ENCODE data around the gene AP5B1. TPM values are rescaled to one million over a fixed set of nuclear protein-coding genes. Genes with fewer than 3 reads are reported as not detected.

AP5B1 gene
- total RNA-seq, 4 donors from 2014 or later, result 24.9 to 33.7 (median 28.2) TPM

DNA sequence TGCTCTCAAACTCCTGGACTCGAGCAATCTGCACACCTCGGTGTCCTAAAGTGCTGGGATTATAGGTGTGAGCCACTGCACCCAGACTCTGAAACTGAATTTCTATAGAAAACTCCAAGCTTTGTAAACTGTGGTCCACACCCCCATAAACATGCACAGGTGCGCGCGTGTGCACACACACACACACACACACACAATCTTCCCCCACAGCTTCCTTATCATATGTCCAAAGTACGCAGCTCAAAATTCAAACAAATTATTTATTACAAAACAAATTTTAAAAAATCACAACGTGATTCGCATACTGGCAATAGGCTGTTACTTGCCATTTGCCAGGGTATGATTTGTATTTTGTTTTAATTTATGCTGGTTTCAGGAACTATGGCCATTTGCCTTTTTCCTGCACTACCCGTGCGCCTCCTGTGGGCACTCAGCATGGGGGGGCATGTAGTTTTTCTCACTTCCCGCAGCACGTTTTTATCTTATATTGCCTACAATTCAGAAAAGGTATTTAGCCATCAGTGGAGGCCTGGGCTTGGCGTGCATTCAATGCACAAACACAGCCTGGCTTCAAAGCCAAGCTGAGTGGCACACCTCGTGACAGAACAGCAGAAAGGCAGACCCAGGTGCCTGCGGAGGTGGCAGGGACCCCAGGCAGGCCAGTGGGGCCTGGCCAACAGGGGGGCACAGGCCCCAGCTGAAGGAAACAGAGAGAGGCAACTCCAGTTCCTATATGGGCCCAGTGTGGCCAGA is 42.2 kb upstream of the AP5B1 start:
- Histone ChIP-seq H3K9me3 (no peaks in the 10 kb centered on the region), H3K4me1 (peaks cover 0 to 50% (median 21%) of the 10 kb centered on the region in 4 donors), H3K27ac (peak overlapping the region; percentile 66 to 77 (median 76)), H3K27me3 (no peaks in the 10 kb centered on the region), H3K4me3 (no peak overlapping the region), H3K36me3 (no peaks in the 10 kb centered on the region)
- peak; percentile 68 for DNase-seq
- in situ Hi-C loops (cut with MboI; ENCODE audit: low pct_ligation_motif_present in 1 of 4, low pct_unique_long_range_greater_than_20kb in 1 of 4, low sequenced_read_pairs in 3 of 4) (loop anchor here (10.0 to 25.0 kb wide), 2 partner anchors 108 to 111 kb away; partner anchors contain the start of genes KAT5 (in 4 of the 4) and RNASEH2C (in 3 of the 4)), intact Hi-C loops (cut with DNase I; ENCODE audit: low total_unique reads) (no loop called here)
- WGBS, 2 donors (ENCODE audit: low coverage in 1 of 2), result 47 to 60% methylated on average over 9 to 15 of the region's 15 CpGs
- TF ChIP-seq EP300 (IDR thresholded peaks at IDR 0.05; ENCODE audit: low read depth), result no peak
- TF ChIP-seq, protein P1, sequence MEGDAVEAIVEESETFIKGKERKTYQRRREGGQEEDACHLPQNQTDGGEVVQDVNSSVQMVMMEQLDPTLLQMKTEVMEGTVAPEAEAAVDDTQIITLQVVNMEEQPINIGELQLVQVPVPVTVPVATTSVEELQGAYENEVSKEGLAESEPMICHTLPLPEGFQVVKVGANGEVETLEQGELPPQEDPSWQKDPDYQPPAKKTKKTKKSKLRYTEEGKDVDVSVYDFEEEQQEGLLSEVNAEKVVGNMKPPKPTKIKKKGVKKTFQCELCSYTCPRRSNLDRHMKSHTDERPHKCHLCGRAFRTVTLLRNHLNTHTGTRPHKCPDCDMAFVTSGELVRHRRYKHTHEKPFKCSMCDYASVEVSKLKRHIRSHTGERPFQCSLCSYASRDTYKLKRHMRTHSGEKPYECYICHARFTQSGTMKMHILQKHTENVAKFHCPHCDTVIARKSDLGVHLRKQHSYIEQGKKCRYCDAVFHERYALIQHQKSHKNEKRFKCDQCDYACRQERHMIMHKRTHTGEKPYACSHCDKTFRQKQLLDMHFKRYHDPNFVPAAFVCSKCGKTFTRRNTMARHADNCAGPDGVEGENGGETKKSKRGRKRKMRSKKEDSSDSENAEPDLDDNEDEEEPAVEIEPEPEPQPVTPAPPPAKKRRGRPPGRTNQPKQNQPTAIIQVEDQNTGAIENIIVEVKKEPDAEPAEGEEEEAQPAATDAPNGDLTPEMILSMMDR (IDR thresholded peaks at IDR 0.05), result peak in 2 of 5 experiments; percentile 21 to 31

DNA sequence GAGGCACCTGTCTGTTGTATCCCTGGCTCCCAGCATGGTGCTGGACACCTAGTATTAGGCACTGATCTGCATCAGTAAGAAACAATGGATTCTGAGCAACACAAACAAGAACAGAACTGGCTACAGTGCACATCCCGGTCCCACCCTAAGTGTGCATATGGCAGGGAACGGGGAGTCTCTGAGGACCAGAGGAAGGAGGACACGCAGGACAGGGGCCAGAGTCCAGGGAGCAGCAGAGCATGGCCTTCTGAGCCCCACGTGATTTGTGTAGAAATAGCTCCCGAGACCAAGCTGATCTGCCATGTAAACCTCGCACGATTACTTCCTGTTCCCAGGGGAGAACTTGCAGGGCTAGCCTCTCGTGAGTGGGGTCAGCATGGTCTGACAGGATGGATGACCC is 40.3 kb upstream of the AP5B1 start:
- peak; percentile 72 for DNase-seq

DNA sequence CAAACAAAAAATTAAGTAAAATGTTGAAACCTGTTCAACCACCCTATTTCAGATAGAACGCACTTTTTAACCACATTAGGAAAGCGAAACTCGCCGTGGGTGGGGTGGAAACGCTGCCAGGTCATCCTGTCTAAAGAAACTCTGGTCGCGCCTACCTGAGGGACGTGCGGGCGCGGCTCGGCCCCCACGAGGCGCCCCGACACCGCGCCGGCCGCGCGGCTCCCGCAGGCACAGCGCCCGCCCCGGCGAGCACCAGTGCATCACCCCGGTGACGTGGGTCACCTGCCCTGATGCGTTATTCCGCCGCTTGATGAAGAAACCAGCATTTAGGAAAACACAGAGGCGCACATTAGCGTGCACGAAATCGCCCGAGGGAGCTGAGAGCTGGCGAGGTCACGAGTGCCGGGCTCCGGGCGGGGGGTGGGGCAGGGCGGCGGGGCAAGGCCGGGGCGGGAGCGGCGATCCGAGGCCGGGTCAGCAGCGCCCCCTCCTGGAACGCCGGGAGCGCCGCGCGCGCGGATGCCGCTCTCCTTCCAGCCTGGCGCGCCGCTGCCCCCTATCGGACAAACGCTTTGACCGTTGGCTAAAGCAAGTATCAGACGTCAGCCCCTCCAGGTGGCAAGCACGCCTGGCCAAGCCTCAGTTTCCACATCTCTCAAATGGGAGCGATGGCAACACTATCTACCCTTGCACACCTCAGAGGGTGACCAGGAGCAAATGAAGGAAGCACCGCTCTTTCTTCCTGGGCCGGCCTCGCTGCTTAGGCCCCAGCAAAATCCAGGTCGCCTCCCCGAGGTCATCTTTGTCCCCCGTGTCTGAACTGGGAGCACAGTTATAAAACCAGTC is 37.3 kb upstream of the AP5B1 start:
- Histone ChIP-seq H3K4me3 (peak overlapping the region; percentile 4 to 65 (median 52)), H3K27ac (peak overlapping the region; percentile 82 to 86 (median 85)), H3K36me3 (no peaks in the 10 kb centered on the region), H3K4me1 (peaks cover 0 to 49% (median 19%) of the 10 kb centered on the region in 4 donors), H3K27me3 (no peaks in the 10 kb centered on the region), H3K9me3 (no peaks in the 10 kb centered on the region)
- DNase-seq, result peak; percentile 98
- WGBS, 2 donors (ENCODE audit: low coverage in 1 of 2), result 12% methylated on average over 42 of the region's 74 CpGs; no CpG with 5 or more reads in 1 of the 2 donors
- intact Hi-C loops (cut with DNase I; ENCODE audit: low total_unique reads), result loop anchor here (5.0 kb wide), 2 partner anchors 36 to 106 kb away; partner anchors contain the start of genes AP5B1 and KAT5
- TF ChIP-seq, protein P1 (IDR thresholded peaks at IDR 0.05), result peak; percentile 95 to 100 (median 98)
- TF ChIP-seq POLR2AphosphoS5 (IDR thresholded peaks at IDR 0.05) (peak in 2 of 3 donors; percentile 20 to 52), POLR2A (IDR thresholded peaks at IDR 0.05) (no peak), EP300 (IDR thresholded peaks at IDR 0.05; ENCODE audit: low read depth) (no peak)
- in situ Hi-C loops (cut with MboI; ENCODE audit: low pct_ligation_motif_present in 1 of 4, low pct_unique_long_range_greater_than_20kb in 1 of 4, low sequenced_read_pairs in 3 of 4), result loop anchor here in 3 of 4 donors (25.0 kb wide), 1 partner anchor 106 kb away; the partner anchor contains the start of genes KAT5 (in 3 of the 3) and RNASEH2C (in 3 of the 3)

More for the DNA sequence above, 40.3 kb upstream of the AP5B1 start:
- in situ Hi-C loops (cut with MboI; ENCODE audit: low pct_ligation_motif_present in 1 of 4, low pct_unique_long_range_greater_than_20kb in 1 of 4, low sequenced_read_pairs in 3 of 4), result loop anchor here (10.0 to 25.0 kb wide), 2 partner anchors 106 to 109 kb away; partner anchors contain the start of genes KAT5 (in 4 of the 4) and RNASEH2C (in 3 of the 4)
- intact Hi-C loops (cut with DNase I; ENCODE audit: low total_unique reads), result no loop called here
- Histone ChIP-seq H3K27ac (peak overlapping the region; percentile 66 to 77 (median 76)), H3K36me3 (no peaks in the 10 kb centered on the region), H3K4me3 (no peak overlapping the region), H3K4me1 (peaks cover 0 to 56% (median 25%) of the 10 kb centered on the region in 4 donors), H3K9me3 (no peaks in the 10 kb centered on the region), H3K27me3 (no peaks in the 10 kb centered on the region)
- TF ChIP-seq POLR2AphosphoS5 (IDR thresholded peaks at IDR 0.05) (peak in 2 of 3 donors; percentile 33 to 59), POLR2A (IDR thresholded peaks at IDR 0.05) (peak; percentile 14), EP300 (IDR thresholded peaks at IDR 0.05; ENCODE audit: low read depth) (no peak)
- TF ChIP-seq, protein P1 (IDR thresholded peaks at IDR 0.05), result no peak
- WGBS, 2 donors (ENCODE audit: low coverage in 1 of 2), result 48% methylated on average over 8 of the region's 8 CpGs; no CpG with 5 or more reads in 1 of the 2 donors

Measured in transverse colon (tissue), 4 donors.